Measurements from ENCODE around the gene CTIF. TPM values are rescaled to one million over a fixed set of nuclear protein-coding genes. Genes with fewer than 3 reads are reported as not detected.

Gene CTIF
- total and polyA plus RNA-seq, 4 donors: 12.2 to 45.7 (median 32.6) TPM

DNA sequence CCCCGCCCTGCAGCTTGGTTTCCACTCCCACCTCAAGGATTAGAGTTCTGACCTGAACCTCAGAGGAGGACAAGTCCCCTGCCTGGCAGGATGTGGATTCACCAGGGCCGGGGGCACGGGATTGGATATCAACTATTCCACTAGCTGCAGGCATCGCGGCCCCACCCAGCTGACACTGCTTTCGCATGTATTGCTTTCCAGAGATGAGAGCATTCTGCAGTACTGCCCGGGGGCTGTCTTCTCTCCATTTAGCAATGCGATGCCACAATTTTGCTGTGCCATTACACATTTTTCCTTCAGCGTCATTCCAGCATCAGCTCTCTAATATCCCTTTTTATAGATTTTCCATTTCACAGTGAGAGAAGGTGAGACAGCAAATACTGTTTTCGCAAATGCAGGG, 42.0 kb downstream of the CTIF start:
- DNase-seq: no peak
- no peak overlapping the region for H3K4me3 ChIP-seq
- H3K36me3 ChIP-seq (ENCODE audit: control insufficient read depth in 4 of 4, insufficient read depth in 4 of 4, low read length in 4 of 4): peaks cover 0 to 8% (median 1%) of the 10 kb centered on the region in 4 donors
- no peaks in the 10 kb centered on the region for H3K27me3 ChIP-seq (ENCODE audit: control insufficient read depth in 3 of 3, insufficient read depth in 3 of 3, low read length in 2 of 3)
- WGBS, 2 donors: 89 to 95% methylated on average over 10 of the region's 10 CpGs
- no peak overlapping the region for H3K27ac ChIP-seq (ENCODE audit: low read depth in 1 of 2, low read length in 1 of 2)
- TF ChIP-seq, protein P1, sequence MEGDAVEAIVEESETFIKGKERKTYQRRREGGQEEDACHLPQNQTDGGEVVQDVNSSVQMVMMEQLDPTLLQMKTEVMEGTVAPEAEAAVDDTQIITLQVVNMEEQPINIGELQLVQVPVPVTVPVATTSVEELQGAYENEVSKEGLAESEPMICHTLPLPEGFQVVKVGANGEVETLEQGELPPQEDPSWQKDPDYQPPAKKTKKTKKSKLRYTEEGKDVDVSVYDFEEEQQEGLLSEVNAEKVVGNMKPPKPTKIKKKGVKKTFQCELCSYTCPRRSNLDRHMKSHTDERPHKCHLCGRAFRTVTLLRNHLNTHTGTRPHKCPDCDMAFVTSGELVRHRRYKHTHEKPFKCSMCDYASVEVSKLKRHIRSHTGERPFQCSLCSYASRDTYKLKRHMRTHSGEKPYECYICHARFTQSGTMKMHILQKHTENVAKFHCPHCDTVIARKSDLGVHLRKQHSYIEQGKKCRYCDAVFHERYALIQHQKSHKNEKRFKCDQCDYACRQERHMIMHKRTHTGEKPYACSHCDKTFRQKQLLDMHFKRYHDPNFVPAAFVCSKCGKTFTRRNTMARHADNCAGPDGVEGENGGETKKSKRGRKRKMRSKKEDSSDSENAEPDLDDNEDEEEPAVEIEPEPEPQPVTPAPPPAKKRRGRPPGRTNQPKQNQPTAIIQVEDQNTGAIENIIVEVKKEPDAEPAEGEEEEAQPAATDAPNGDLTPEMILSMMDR (IDR thresholded peaks at IDR 0.05; ENCODE audit: control extremely low read depth, extremely low read depth): no peak
- no peak overlapping the region for H3K9ac ChIP-seq (ENCODE audit: insufficient read depth in 1 of 2, low read length in 2 of 2)
- no peak for ATAC-seq (ENCODE audit: insufficient read depth, low FRiP score)
- H3K4me1 ChIP-seq (ENCODE audit: control insufficient read depth in 5 of 5, insufficient read depth in 5 of 5, low read length in 5 of 5): peaks cover 0 to 7% (median 5%) of the 10 kb centered on the region in 5 donors
- no peaks in the 10 kb centered on the region for H3K9me3 ChIP-seq (ENCODE audit: control insufficient read depth in 4 of 4, insufficient read depth in 3 of 4, low read length in 3 of 4)

DNA sequence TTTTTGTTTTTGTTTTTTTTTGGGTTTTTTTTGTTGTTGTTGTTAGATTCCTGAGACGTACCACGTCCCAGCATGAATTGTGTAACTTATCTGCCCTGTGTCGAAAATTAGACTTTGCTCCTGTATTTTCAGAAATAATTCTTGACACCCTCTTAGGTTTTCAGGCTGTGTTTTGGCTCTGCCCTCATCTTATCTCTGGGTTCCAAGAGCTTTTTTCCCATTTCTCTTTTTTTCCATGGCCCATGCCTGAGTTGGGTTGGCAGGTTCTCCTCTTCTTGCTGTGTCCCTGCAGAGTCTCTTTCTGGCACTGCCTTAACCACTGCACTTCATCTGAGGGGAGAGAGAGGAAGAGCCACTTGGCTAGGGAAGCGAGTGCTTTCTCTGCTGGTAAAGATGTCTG, 42.4 kb downstream of the CTIF start:
- H3K36me3 ChIP-seq (ENCODE audit: control insufficient read depth in 4 of 4, insufficient read depth in 4 of 4, low read length in 4 of 4): peaks cover 0 to 8% (median 0%) of the 10 kb centered on the region in 4 donors
- peaks cover 0 to 7% (median 5%) of the 10 kb centered on the region in 5 donors for H3K4me1 ChIP-seq (ENCODE audit: control insufficient read depth in 5 of 5, insufficient read depth in 5 of 5, low read length in 5 of 5)
- DNase-seq: no peak
- H3K9ac ChIP-seq (ENCODE audit: insufficient read depth in 1 of 2, low read length in 2 of 2): no peak overlapping the region
- no peak overlapping the region for H3K4me3 ChIP-seq
- TF ChIP-seq, protein P1 (IDR thresholded peaks at IDR 0.05; ENCODE audit: control extremely low read depth, extremely low read depth): no peak
- ATAC-seq (ENCODE audit: insufficient read depth, low FRiP score): no peak
- no peaks in the 10 kb centered on the region for H3K27me3 ChIP-seq (ENCODE audit: control insufficient read depth in 3 of 3, insufficient read depth in 3 of 3, low read length in 2 of 3)
- 58 to 77% methylated on average over 4 of the region's 4 CpGs for WGBS, 2 donors
- H3K27ac ChIP-seq (ENCODE audit: low read depth in 1 of 2, low read length in 1 of 2): no peak overlapping the region
- H3K9me3 ChIP-seq (ENCODE audit: control insufficient read depth in 4 of 4, insufficient read depth in 3 of 4, low read length in 3 of 4): no peaks in the 10 kb centered on the region

DNA sequence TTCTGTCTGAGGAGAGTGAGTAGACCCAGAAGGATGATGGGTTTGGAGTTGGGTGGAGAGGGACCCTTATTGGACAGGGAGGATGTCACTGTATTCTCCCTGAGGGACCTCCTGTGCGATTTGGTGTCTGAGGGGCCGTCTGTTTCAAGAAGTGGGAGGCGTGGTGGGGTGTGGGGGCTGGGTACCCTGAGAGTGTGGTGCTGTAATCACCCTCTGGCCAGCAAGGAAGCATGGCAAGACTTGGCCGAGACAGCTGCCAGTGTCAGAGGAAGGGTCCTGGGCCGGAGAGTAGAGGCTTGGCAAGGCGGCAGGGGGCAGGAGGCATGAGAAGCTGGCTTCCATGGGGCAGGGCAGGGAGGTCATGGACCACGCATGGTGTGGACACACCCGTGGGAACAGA, 43.1 kb downstream of the CTIF start:
- Histone ChIP-seq H3K4me1 (ENCODE audit: control insufficient read depth in 5 of 5, insufficient read depth in 5 of 5, low read length in 5 of 5) (peaks cover 0 to 7% (median 5%) of the 10 kb centered on the region in 5 donors), H3K27ac (ENCODE audit: low read depth in 1 of 2, low read length in 1 of 2) (no peak overlapping the region), H3K27me3 (ENCODE audit: control insufficient read depth in 3 of 3, insufficient read depth in 3 of 3, low read length in 2 of 3) (no peaks in the 10 kb centered on the region), H3K36me3 (ENCODE audit: control insufficient read depth in 4 of 4, insufficient read depth in 4 of 4, low read length in 4 of 4) (peaks cover 0 to 8% (median 0%) of the 10 kb centered on the region in 4 donors), H3K9ac (ENCODE audit: insufficient read depth in 1 of 2, low read length in 2 of 2) (no peak overlapping the region), H3K4me3 (no peak overlapping the region), H3K9me3 (ENCODE audit: control insufficient read depth in 4 of 4, insufficient read depth in 3 of 4, low read length in 3 of 4) (no peaks in the 10 kb centered on the region)
- TF ChIP-seq, protein P1 (IDR thresholded peaks at IDR 0.05; ENCODE audit: control extremely low read depth, extremely low read depth): no peak
- WGBS, 2 donors: 83 to 87% methylated on average over 8 of the region's 8 CpGs
- ATAC-seq (ENCODE audit: insufficient read depth, low FRiP score) (no peak), DNase-seq (no peak)

DNA sequence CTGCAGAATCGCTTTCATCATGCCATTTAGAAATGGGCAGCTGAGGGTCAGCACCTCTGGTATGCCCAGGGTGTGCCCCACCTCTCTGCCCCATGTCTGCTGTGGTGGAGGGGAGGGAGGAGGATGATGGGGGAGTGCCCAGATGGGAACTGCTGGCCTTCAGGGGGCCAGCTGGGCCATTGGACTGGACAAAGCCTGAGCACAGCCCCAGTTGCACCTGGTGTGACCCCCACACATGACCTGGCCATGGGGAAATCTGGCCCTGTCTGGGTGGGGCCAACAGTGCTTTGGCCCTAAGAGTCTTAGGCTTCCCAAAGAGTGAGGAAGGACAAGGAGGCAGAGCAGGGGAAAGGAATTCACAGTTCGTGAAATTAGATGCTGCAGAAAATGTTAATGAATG, 44.1 kb downstream of the CTIF start:
- no peaks in the 10 kb centered on the region for H3K27me3 ChIP-seq (ENCODE audit: control insufficient read depth in 3 of 3, insufficient read depth in 3 of 3, low read length in 2 of 3)
- H3K27ac ChIP-seq (ENCODE audit: low read depth in 1 of 2, low read length in 1 of 2): no peak overlapping the region
- H3K4me1 ChIP-seq (ENCODE audit: control insufficient read depth in 5 of 5, insufficient read depth in 5 of 5, low read length in 5 of 5): peaks cover 0 to 7% (median 5%) of the 10 kb centered on the region in 5 donors
- 90 to 94% methylated on average over 2 of the region's 2 CpGs for WGBS, 2 donors
- ATAC-seq (ENCODE audit: insufficient read depth, low FRiP score) (no peak), DNase-seq (no peak)
- peaks cover 0 to 4% (median 0%) of the 10 kb centered on the region in 4 donors for H3K36me3 ChIP-seq (ENCODE audit: control insufficient read depth in 4 of 4, insufficient read depth in 4 of 4, low read length in 4 of 4)
- no peak overlapping the region for H3K9ac ChIP-seq (ENCODE audit: insufficient read depth in 1 of 2, low read length in 2 of 2)
- H3K9me3 ChIP-seq (ENCODE audit: control insufficient read depth in 4 of 4, insufficient read depth in 3 of 4, low read length in 3 of 4): no peaks in the 10 kb centered on the region
- no peak overlapping the region for H3K4me3 ChIP-seq
- TF ChIP-seq, protein P1 (IDR thresholded peaks at IDR 0.05; ENCODE audit: control extremely low read depth, extremely low read depth): no peak
